ENCODE measurements around the gene WBP2.
A peak's percentile ranks its signal among the peaks of the same experiment; 100 is the strongest.

Gene WBP2

DNA sequence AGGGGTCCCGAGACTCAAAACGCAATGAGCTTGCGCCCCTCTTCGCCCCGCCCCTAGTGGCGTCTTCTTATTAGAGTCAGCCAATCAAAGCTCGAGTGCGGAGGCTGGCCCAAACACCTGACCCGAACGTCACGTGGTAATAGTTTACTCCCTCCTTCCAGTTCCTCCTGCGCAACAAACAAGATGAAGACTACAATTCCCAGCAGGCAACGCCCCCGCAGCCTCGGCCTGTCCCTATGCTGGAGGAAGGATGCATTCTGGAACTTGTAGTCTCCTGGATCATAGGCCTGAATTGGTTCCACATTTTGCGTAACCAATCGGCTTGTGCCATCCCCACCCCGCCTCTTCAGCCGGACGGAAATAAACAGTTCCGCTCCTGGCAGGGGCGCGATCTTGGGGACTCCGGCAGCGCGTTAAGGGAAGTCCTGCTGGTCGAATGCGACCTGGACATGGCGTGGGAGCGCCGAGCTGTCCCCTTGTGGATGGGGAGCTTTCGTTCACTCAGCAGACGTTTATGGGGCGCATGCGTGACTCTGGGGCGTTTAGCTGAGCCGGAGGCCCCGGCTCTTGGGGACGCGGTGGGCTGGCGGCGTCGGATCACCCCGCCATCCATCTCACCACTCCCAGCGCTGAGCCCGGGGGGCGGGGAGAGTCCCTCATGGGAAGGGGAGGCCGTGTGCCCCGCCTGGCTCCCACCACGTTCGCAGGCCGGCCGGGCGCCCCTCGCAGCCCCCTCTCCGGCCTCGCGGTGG, at the start of gene WBP2:
Gene WBP2 (minus strand): TSS at position 26 of the 752 bp plus-strand sequence. CDS start 38 bp downstream, outside the sequence.
- DNase-seq (ENCODE audit: low read depth): peak; percentile 98

- DNase-seq (ENCODE audit: low read depth): no peak
Observed at GRCh38 chr17:75902406-75902805, 47.3 kb upstream of the WBP2 start.

DNA sequence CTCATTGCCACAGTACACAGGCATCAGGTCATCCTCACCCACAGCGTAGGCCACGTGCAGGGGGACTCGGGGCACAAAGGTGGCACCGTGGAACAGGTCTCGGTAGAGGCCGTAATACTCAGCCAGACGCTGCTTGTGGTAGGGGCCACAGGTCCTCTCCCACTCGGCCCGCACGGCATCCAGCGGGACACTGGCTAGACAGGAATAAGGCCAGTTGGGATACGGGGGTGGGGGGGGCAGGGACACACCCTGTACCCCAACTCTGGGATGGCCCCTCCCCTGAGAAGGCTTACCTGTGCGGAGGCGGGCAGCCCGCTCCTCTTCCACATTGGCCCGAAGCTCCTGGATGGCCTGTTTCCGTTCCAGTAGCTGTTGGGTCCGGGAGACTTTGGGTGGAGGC, 46.6 kb upstream of the WBP2 start:
- no peak for DNase-seq (ENCODE audit: low read depth)

DNA sequence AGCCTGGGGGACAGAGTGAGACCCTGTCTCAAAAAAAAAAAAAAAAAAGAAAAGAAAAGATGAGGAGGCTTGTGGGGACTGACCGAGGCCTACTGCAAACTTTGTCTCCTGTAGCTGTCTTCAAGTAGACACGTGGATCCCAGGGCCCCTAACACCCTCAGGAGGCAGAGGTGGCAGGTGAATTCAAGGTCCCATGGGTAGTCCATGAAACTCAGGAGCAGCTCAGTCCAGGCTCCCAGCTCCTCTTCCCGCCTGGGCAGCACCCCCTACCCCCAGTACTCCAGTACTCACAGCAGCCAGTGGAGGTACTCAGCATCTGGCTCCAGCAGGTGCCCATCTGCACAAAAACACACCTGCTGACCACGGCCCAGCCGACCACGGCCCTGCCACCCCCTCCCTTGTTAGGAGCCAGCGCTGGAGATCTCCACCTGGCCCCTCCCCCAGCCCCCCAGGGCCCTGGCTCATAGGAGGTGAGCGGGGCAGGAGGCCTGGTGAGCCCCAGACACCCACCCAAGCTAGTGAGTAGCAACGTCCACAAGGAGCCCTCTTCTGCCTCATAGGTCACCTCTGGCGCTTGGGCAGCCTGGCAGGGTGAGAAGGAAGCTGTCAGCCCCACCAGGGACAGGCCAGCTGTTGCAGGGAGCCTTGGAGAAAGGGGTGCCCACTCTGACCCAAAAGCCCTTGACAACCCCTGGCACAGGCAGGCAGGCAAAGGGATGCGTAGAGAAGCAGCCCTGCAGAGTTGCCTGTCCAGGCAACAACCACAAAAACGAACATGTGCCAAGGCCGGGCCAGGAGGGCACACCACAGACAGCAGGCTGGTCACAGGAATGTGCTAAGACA, 45.8 kb upstream of the WBP2 start:
- no peak for DNase-seq (ENCODE audit: low read depth)

DNA sequence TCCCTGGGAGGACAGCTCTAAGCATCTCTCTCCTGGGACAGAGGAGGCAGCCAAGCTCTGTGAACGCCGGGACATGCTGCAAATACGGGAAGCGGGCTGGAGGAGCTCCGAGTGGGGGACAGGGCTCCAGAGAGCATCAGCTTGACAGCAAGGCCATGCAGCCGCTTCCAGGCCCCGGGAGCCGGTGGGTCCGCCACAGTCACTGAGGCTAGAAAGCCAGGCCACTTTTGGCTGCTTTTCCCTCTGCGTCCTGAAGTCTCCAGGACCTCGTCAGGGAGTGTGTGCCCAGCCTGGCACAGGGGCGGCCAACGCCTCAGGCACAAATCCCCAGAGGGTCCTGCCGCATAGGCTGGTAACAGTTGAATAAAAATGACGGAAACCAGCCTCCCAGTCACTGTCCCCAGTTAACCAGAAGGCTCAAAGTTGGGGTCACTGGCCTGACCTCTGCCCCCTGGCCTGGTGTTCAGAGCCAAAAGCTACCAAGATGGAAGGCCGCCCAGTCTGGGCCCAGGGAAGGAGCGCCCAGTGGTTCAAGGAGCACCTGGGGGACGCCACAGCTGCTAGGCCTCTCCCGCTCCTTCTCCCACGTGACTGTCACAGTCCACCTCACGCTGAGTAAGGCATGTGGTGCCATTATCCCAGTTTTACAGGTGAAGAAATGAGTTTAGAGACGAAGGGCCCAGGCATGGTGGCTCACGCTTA, 44.8 kb upstream of the WBP2 start:
- DNase-seq (ENCODE audit: low read depth): no peak

DNA sequence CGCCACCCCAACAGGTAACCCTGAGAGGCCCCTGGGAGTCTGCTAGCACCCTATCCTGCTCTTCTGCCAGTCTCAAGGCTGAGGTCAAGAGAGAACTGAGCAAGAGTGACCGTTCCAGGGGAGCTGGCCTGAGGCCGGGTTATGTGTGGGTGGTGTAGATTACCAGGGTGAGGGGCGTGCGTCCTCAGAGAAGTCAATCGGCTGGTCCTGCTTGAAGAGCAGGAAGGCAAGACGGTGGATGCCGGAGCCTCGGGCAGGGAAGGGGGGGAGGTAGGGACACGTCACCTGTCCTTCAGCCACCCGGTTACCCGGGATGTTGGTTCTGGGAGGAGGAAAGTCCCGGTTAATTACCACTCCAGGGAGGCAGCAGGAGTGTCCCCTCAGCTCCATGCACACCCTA, 44.2 kb upstream of the WBP2 start:
- no peak for DNase-seq (ENCODE audit: low read depth)

DNA sequence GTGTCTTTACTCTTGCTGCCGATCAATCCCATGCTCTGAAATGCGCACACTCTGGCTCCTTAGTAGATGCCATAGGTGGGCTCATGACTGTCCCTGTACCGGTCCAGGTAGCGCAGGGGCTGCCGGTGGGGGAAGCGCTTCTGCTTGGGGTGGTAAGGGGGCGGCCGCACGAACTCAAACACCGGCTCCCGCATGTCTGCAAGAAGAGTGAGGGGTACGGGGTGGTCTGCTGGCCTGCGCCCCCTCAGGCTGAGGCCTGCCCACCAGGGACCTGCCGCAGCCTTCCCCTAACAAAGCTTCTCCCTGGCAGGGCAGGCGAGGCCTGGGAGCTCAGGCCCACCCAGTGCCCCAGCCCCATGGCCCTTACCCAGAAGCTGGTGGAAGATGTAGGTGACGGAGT, 43.7 kb upstream of the WBP2 start:
- no peak for DNase-seq (ENCODE audit: low read depth)

DNA sequence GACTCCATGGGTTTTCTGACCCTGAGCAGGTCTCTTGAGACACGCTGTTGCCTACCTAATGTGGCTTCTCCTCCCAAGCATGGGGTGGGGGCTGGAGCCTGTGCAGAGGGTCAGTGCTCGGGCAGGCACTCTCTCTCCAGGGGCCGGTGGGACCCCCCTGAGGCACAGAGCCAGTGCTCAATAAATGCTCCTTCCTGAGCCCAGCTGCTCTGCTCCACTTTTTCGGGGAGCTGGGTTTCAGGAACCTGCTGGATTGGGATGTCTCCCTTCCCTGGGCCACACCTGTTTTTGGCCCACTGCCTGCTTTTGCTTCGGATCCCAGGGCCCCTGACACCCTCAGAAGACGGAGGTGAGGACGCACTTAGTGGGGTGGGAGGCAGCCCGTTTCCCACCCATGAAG, 42.9 kb upstream of the WBP2 start:
- no peak for DNase-seq (ENCODE audit: low read depth)

DNA sequence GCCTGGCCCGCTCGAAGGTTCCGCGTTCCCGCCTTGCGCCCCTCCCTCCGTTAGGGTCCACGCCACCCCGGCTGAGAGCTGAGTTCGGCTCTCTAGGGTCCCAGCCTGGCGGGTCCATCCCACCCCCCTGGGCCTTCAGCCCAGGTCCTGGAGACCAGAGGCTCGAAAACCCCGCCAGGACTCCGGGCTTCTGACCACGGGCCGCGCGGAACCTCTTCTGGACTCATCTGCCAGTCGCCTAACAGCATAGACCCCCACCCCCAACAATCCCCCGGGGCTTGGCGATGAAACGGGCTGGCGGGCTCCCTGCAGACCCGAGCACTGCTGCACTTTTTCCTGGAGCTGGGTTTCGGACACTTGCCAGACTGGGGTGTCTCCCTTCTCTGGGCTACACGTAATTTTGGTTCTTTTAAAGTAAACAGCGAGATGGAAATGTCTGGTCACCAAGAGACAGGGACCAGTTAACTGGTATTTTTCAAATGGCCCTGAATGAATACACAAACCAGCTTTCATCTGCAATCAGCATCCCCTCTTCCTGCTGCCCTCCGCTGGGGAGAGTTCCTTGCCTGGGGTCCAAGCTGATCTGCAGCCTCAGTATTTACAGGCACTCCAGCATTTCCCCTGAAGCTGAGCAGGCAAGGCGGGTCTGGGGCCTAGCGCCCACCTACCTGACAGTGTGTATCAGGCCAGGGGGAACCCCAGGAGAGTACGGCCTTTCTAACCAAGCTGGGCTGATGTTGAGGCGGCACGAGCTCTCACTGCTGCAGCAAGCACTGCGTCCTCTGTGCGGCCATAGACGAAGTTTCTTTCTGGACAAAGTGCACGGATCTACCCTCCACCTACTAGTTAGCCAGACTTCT, 42.3 kb upstream of the WBP2 start:
- DNase-seq (ENCODE audit: low read depth): no peak

DNA sequence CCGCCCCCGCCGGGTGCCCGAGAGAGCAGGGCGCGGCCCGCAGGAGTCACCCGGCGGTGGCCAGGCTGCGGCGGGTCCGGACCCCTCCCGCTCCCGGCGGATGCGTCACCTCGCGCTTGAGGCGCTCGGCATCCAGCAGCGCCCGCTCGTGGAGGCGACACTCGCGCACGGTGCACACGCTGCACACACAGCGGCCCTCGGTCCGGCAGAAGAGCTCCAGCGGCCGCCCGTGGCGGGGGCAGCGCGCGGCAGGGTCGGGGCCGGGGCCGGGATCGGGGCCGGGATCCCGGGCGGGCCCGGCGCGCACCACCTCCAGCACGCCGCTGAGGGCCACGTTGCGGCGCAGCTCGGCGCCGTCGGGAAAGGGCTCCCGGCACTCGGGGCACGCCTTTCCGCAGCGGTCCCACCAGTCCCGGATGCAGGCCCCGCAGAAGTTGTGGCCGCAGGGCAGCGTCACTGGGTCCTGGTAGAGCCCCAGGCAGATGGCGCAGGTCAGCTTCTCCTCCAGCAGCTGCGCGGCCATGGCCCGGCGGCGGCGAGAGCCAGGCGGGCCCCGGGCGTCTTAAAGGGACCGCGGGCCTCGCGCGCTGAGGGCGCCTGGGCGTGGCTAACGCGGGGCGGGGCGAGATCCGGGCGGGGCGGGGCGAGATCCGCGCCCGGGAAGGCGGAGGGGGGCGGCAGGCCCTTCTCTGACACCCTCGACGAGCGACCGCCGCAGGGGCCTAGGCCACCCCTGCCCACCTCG, 41.5 kb upstream of the WBP2 start, which contains the start of gene TRIM65:
Gene TRIM65 (minus strand): TSS at position 537 of the 745 bp plus-strand sequence. CDS start 14 bp downstream, at position 523.
- DNase-seq (ENCODE audit: low read depth): peak; percentile 56

DNA sequence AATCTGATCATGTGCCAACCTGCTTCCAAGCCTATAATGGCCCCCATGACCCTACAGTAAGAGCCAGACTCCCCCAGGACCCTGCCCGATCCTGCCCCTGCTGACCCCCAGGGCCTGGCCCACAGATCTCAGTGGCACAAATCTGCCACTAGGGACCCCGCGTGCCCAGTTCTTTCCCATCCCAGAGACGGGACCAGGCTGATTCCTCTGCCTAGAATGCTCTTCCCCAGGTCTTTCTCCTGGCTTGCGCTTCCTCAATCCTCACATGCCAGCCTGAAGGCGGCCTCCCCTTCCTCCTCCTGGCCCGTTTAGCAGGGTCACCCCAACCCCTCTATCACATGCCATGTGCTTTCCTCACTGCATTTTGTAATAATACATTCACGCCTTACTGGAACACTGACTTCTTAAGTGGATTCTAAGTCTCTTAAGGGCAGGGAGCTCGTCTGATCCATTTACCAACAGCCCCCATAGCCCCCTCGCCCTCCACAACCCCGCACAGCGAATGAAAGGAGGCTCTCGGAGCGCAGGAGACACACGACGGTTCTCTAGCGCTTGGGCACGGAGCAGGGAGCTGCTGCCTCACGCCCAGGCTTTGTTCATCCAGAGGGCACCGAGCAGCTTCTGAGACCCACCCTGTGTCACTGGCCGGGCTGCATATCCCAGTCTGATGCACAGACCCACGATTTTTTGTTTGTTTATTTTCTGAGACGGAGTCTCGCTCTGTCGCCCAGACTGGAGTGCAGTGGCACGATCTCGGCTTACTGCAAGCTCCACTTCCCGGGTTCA, 40.4 kb upstream of the WBP2 start:
- no peak for DNase-seq (ENCODE audit: low read depth)

DNA sequence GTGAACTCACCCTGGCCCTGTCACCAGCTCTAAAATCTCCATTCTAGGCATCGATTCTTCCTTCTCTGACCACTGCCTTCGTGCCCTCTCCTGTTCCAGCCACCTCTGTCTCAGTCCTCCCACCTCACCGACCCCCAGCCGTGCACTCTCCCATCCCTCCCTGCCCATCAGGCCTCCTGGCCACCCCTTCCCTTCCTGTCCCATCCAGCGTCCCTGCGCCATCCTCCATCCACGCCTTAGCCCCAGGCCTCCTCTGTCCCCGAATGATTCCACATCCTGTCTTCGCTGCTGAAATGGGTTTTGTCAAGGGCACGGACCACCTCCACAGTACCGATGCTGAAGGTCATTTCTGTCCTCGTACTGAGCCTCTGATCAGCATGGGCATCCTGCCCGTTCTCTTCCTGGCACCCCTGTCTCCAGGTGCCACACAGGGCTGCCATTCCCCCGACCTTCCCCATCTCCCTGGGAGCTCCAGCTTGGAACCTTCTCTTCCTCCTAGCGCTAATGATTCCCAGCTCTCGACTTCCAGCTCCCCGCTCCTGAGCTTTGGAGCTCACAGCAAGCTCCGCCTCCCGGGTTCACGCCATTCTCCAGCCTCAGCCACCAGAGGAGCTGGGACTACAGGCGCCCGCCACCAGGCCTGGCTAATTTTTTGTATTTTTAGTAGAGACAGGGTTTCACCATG, 39.1 kb upstream of the WBP2 start:
- no peak for DNase-seq (ENCODE audit: low read depth)

DNA sequence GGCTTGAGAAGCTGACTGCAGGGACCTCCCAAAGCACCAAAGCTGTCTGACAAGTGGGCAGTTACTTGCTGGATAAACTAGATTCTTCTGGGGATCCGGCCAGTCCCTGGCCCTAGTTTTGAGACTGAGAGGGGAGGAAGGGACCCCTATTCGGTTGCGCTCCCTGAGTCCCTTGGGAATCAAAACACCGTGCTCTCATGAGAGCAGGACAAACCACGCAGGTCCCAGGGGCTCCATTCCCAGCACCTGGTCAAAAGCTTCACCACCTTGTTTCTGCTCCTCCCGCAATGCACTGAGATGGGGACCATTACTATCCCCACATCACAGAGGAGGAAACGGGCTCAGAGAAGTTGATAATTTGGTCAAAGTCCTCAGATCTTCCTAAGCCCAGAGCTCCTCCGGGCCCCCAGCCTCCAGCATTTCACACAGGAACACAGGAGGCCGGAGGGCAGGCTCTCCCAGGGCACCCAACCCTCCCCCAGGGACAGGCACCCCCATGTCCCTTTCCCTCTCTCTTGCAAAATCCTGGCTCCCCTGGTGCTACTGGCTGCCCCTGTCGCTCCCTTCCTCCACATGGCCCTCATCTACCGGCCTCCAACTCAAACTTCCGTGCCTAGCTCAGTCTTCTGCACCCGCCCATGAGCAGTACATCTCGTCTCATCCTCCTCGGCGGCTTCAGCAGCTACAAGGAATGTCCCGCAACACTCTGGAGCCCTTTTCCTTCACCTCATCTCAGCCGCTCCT, 38.3 kb upstream of the WBP2 start:
- DNase-seq (ENCODE audit: low read depth): no peak

DNA sequence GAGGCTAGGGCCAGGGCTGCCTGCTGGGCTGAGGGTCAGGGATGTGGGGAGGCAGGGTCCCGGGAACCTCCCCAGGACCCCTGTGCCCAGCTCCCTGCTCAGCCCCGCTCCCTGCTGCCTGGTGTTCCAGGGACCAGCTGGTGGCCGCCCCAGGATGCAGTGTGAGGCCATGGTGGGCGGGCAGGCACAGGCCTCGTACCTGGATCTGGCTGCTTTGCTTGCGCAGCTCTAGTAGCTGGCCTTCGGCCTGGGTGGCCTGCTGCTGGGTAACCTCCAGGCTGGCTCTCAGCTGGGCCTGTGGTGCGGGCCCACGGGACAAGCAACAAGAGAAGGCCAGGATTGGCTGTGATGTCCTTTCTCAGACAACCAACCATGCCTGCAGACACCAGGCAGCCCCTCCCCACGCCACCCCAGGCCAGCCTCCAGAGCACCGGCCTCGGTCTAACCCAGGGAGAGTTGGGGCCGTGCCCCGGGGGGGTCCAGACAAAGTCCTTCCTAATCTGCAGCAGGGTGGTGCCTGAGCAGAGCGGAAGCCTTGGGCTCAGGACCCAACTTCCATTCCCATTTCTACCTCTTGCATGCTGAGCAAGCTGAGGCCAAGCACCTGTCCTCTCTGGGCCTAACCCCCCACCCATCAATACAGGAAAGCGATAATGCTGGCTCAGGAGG, 37.6 kb upstream of the WBP2 start:
- no peak for DNase-seq (ENCODE audit: low read depth)

GRCh38 chr17:75891605-75892555, 36.7 kb upstream of the WBP2 start:
- no peak for DNase-seq (ENCODE audit: low read depth)

- DNase-seq (ENCODE audit: low read depth): no peak
Observed at GRCh38 chr17:75891022-75891604, 36.0 kb upstream of the WBP2 start.

GRCh38 chr17:75889454-75889853, 34.3 kb upstream of the WBP2 start:
- DNase-seq (ENCODE audit: low read depth): no peak

Measured in T-helper 22 cell (primary cell).